K562 (cell line): ENCODE measurements around the gene ZFY. TPM values are rescaled to one million over a fixed set of nuclear protein-coding genes. Genes with fewer than 3 reads are reported as not detected.

Source experiments
- ATAC-seq: fragments of 200-7000 bp; cut with Tn5 transposase; 3 replicates; pipeline ENCODE4 v1.9.1; 2020; ENCODE audit warnings: moderate library complexity
- BruUV-seq: library from RNA; stranded (reverse); fragments of 400-500 nt; replicated peaks from 2 replicates; lab custom pipeline; 2021; lab: Mats Ljungman, UMichigan
- CTCF ChIA-PET: fragments of 300-600 bp; formaldehyde crosslinking; extraction: SDS; loops from one replicate; lab custom pipeline; 2021; ENCODE audit warnings: low intra/inter-chr PET ratio; lab: Yijun Ruan, JAX
- POLR2A ChIA-PET: fragments of 300-600, 350-650 bp; sonication (Branson Sonifier 250); formaldehyde crosslinking; extraction: SDS; loops from one replicate; lab custom pipeline; 2021; ENCODE audit warnings: antibody characterized with exemption, inconsistent platforms; lab: Yijun Ruan, JAX
- DNase-seq, 4 experiments: peaks; one replicate each; pipeline versions ENCODE4 v3.0.0 to v3.0.0-alpha.2; 2011 to 2018; ENCODE audit warnings: low spot score in 3 of 4, mixed read lengths in 3 of 4; ENCODE audit errors: extremely low read depth in 1 of 4
- FAIRE-seq: peaks from 2 replicates; lab custom pipeline; 2011; peaks lifted over from hg19 to GRCh38; lab: Jason Lieb, UNC
- H2AFZ ChIP-seq: 2 replicates; pipeline ENCODE4 v1.6.0; 2011; ENCODE audit warnings: low read depth, low read length, control low read depth, inconsistent platforms
- H3K27ac ChIP-seq: fragments of 200-600 bp; 3 replicates; pipeline ENCODE4 v1.8.0; 2011; ENCODE audit warnings: low read depth, mild to moderate bottlenecking, control low read depth, inconsistent platforms, low read length, moderate library complexity, mixed read lengths; ENCODE audit errors: extremely low read depth
- H3K27me3 ChIP-seq, 2 experiments: fragments of 300-600 bp in 1 of 2; 2 replicates in 1 of 2; 3 replicates in 1 of 2; pipeline versions ENCODE4 v1.6.0 to v1.8.0; 2011; ENCODE audit warnings: inconsistent platforms in 2 of 2, low read length in 2 of 2, mild to moderate bottlenecking in 1 of 2, mixed read lengths in 1 of 2, moderate library complexity in 1 of 2; ENCODE audit not compliant: control insufficient read depth in 2 of 2, insufficient read depth in 2 of 2
- H3K36me3 ChIP-seq: fragments of 300-600 bp; 3 replicates; pipeline ENCODE4 v1.8.0; 2011; ENCODE audit warnings: mild to moderate bottlenecking, low read length, inconsistent platforms; ENCODE audit not compliant: control insufficient read depth, insufficient read depth
- H3K4me1 ChIP-seq, 2 experiments: fragments of 200-600 bp in 1 of 2; replicated peaks in 1 of 2; 2 replicates in 1 of 2; 3 replicates in 1 of 2; pipeline versions ENCODE4 v1.5.1 to v1.8.0; 2011; ENCODE audit warnings: inconsistent platforms in 2 of 2, low read length in 2 of 2, mild to moderate bottlenecking in 1 of 2, mixed read lengths in 1 of 2, moderate library complexity in 1 of 2; ENCODE audit not compliant: control insufficient read depth in 2 of 2, insufficient read depth in 2 of 2
- H3K4me2 ChIP-seq: 2 replicates; pipeline ENCODE4 v1.6.1; 2011; ENCODE audit warnings: low read length, control low read depth, inconsistent platforms, mixed read lengths; ENCODE audit not compliant: insufficient read depth
- H3K4me3 ChIP-seq: fragments of 200-600 bp; sonication (generic), shearing (Covaris generic); 2 replicates; pipeline ENCODE4 v1.5.1; 2016; ENCODE audit warnings: control low read depth, inconsistent platforms
- H3K79me2 ChIP-seq: fragments of 200-600 bp; 3 replicates; pipeline ENCODE4 v1.8.0; 2011; ENCODE audit warnings: low read length, inconsistent platforms; ENCODE audit not compliant: control insufficient read depth, insufficient read depth
- H3K9ac ChIP-seq, 2 experiments: 2 replicates each; pipeline versions ENCODE4 v1.6.0 to v1.6.1; 2011; ENCODE audit warnings: low read depth in 2 of 2, low read length in 2 of 2, control low read depth in 1 of 2, inconsistent platforms in 1 of 2, mild to moderate bottlenecking in 1 of 2, mixed read lengths in 1 of 2; ENCODE audit not compliant: insufficient read depth in 1 of 2
- H3K9me1 ChIP-seq: one replicate; pipeline ENCODE4 v1.6.0; 2011; ENCODE audit warnings: inconsistent platforms, mild to moderate bottlenecking, low read length, moderate library complexity; ENCODE audit not compliant: control insufficient read depth, insufficient read depth
- H3K9me3 ChIP-seq: replicated peaks from 2 replicates; pipeline ENCODE4 v1.5.1; 2011; ENCODE audit warnings: low read depth, low read length, inconsistent platforms; ENCODE audit not compliant: control insufficient read depth, insufficient read depth
- H4K20me1 ChIP-seq: replicated peaks from 2 replicates; pipeline ENCODE4 v1.6.1; 2011; ENCODE audit warnings: low read length, inconsistent platforms, mixed read lengths; ENCODE audit not compliant: control insufficient read depth, insufficient read depth
- CBX8 ChIP-seq: fragments of 200-600 bp; sonication (generic); IDR thresholded peaks from 2 replicates; pipeline ENCODE4 v1.6.1; 2012; ENCODE audit warnings: borderline replicate concordance, mixed run types, low read depth, mild to moderate bottlenecking, moderate library complexity, mixed read lengths, low read length, control low read depth, inconsistent platforms; ENCODE audit not compliant: poor library complexity, severe bottlenecking; ENCODE audit errors: extremely low read depth
- CHD2 ChIP-seq: IDR thresholded peaks from 2 replicates; pipeline ENCODE4 v1.6.1; 2011; ENCODE audit warnings: low read depth, low read length
- ETV5 ChIP-seq: sonication (generic); formaldehyde crosslinking; IDR thresholded peaks from 2 replicates; pipeline ENCODE4 v1.4.0; 2020; ENCODE audit warnings: low read depth, mild to moderate bottlenecking, missing genetic modification reagents
- NFE2L1 ChIP-seq: fragments of 450-650 bp; IDR thresholded peaks from 2 replicates; pipeline ENCODE4 v1.6.1; 2016; ENCODE audit warnings: missing genetic modification characterization, low read depth, mild to moderate bottlenecking, missing compliant biosample characterization, moderate library complexity, borderline replicate concordance
- RBM25 ChIP-seq: fragments of 200-400 bp; formaldehyde crosslinking; IDR thresholded peaks from 2 replicates; pipeline ENCODE4 v1.6.1; 2018; ENCODE audit warnings: low read length, low read depth, moderate library complexity; ENCODE audit not compliant: severe bottlenecking
- TBP ChIP-seq: optimal IDR thresholded peaks from 2 replicates; pipeline ENCODE3; 2011; ENCODE audit warnings: low read depth, low read length, improper control_type of control experiment
- ZNF197 ChIP-seq: fragments of 200-800 bp; sonication (Bioruptor generic); IDR thresholded peaks from 2 replicates; pipeline ENCODE4 v1.6.1; 2016; ENCODE audit warnings: low read depth, missing genetic modification characterization, missing compliant biosample characterization
- ZNF282 ChIP-seq: sonication (generic); formaldehyde crosslinking; IDR thresholded peaks from 2 replicates; pipeline ENCODE4 v1.8.1; 2023; ENCODE audit warnings: missing genetic modification reagents
- ZNF436 ChIP-seq: fragments of 250-450, 450-650 bp; sonication (Bioruptor Pico); formaldehyde crosslinking; IDR thresholded peaks from 2 replicates; pipeline ENCODE4 v1.7.0; 2020; ENCODE audit warnings: mild to moderate bottlenecking
- ZNF79 ChIP-seq: fragments of 250-450 bp; sonication (Bioruptor Pico); IDR thresholded peaks from 2 replicates; pipeline ENCODE4 v1.4.0; 2020; ENCODE audit warnings: low read depth, mild to moderate bottlenecking, moderate library complexity
- whole genome bisulfite sequencing: fragments of 100-300 bp; shearing (Covaris generic); methylation state at CpG from one replicate; pipeline ENCODE4 v1.1.6; 2016; ENCODE audit warnings: low coverage, mixed read lengths; ENCODE audit not compliant: insufficient coverage; ENCODE audit errors: missing lambda C conversion rate; 5-methylcytosine and 5-hydroxymethylcytosine counted together
- in situ Hi-C: fragments of 300-500 bp; cut with MboI; formaldehyde crosslinking; loops from 4 replicates; pipeline ENCODE4 v1.15.0; 2018; ENCODE audit warnings: inconsistent platforms, mixed read lengths
- intact Hi-C: fragments of 100-400 bp; cut with micrococcal nuclease; formaldehyde crosslinking; loops from 2 replicates; pipeline ENCODE4 v1.14.2; 2022
- polyA plus RNA-seq, 8 experiments: library from polyadenylated mRNA; depleted of rRNA in 4 of 8; stranded (reverse) in 5 of 8; unstranded in 3 of 8; fragments of >200 nt; fragmentation: Nextera tagmentation in 2 of 8; fragmentation: Illumina TruSeq in 1 of 8; extraction: Ambion mirVana in 2 of 8; extraction: Trizol in 1 of 8; gene quantifications; 2 replicates each; pipeline versions ENCODE4 v1.2.1 to v1.2.3, GENCODE V29; 2011 to 2014; ENCODE audit warnings: inconsistent platforms in 1 of 8, missing spikeins in 1 of 8
- total RNA-seq, 7 experiments: library from RNA; depleted of rRNA in 6 of 7; stranded (reverse); fragments of >200 nt in 6 of 7; fragmentation: Illumina TruSeq in 2 of 7; extraction: Trizol in 2 of 7; gene quantifications; 2 replicates each; pipeline versions ENCODE4 v1.2.1 to v1.2.3, GENCODE V29; 2011 to 2021; ENCODE audit warnings: low replicate concordance in 1 of 7
- TF ChIP-seq, protein P1 (sequence below): fragments of 200-800 bp; sonication (Bioruptor generic); IDR thresholded peaks from 2 replicates; pipeline ENCODE4 v1.6.1; 2016; ENCODE audit warnings: missing genetic modification characterization, missing compliant biosample characterization
- TF ChIP-seq, protein P2 (sequence below), 3 experiments: fragments of 200-800 bp in 1 of 3; sonication (Bioruptor generic) in 1 of 3; sonication (generic) in 1 of 3; formaldehyde crosslinking in 1 of 3; IDR thresholded peaks; 2 replicates each; pipeline versions ENCODE4 v1.6.1 to v1.8.0; 2016 to 2022; ENCODE audit warnings: mild to moderate bottlenecking in 2 of 3, missing compliant biosample characterization in 2 of 3, missing genetic modification characterization in 2 of 3, missing genetic modification reagents in 1 of 3
- TF ChIP-seq, protein P3 (sequence below): sonication (generic); formaldehyde crosslinking; IDR thresholded peaks from 2 replicates; pipeline ENCODE4 v1.8.1; 2023; ENCODE audit warnings: mild to moderate bottlenecking, missing genetic modification reagents, moderate library complexity

ZFY gene
- total and polyA plus RNA-seq, 9 of the 15 experiments (the other 6 are each of a cell fraction or from before 2014, with no cell fraction given), result not detected

DNA sequence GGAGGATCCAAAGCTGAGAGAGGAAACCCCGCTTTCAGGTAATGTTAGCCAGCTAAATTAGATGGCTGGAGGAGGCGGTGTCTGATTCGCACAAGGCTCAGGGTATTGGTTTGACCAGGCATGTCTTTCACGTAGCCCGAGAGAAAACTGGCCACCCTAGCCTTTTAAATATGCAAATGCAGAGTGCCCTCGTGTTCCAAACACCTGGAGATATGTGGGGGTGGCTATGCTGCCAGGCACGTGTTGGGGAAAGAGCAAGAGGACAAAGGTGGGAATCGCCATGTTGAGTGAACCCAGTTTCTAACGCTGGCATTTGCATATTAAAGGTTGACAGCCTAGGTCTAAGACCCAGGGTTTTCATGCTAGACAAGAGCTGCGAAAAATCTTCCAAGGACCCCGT lies 84.4 kb downstream of the ZFY start:
- no peaks in the 10 kb centered on the region for H3K79me2 ChIP-seq
- H3K4me2 ChIP-seq, result no peak overlapping the region
- ChIA-PET CTCF (no interaction called here), POLR2A (no interaction called here)
- TF ChIP-seq CHD2 (no peak), RBM25 (no peak), CBX8 (no peak), ZNF282 (CRISPR knock-in tag) (no peak), NFE2L1 (tag) (no peak), TBP (no peak), ZNF436 (CRISPR knock-in tag) (no peak), ETV5 (CRISPR knock-in tag) (no peak), ZNF79 (no peak), ZNF197 (CRISPR knock-in tag) (no peak)
- TF ChIP-seq, protein P1, sequence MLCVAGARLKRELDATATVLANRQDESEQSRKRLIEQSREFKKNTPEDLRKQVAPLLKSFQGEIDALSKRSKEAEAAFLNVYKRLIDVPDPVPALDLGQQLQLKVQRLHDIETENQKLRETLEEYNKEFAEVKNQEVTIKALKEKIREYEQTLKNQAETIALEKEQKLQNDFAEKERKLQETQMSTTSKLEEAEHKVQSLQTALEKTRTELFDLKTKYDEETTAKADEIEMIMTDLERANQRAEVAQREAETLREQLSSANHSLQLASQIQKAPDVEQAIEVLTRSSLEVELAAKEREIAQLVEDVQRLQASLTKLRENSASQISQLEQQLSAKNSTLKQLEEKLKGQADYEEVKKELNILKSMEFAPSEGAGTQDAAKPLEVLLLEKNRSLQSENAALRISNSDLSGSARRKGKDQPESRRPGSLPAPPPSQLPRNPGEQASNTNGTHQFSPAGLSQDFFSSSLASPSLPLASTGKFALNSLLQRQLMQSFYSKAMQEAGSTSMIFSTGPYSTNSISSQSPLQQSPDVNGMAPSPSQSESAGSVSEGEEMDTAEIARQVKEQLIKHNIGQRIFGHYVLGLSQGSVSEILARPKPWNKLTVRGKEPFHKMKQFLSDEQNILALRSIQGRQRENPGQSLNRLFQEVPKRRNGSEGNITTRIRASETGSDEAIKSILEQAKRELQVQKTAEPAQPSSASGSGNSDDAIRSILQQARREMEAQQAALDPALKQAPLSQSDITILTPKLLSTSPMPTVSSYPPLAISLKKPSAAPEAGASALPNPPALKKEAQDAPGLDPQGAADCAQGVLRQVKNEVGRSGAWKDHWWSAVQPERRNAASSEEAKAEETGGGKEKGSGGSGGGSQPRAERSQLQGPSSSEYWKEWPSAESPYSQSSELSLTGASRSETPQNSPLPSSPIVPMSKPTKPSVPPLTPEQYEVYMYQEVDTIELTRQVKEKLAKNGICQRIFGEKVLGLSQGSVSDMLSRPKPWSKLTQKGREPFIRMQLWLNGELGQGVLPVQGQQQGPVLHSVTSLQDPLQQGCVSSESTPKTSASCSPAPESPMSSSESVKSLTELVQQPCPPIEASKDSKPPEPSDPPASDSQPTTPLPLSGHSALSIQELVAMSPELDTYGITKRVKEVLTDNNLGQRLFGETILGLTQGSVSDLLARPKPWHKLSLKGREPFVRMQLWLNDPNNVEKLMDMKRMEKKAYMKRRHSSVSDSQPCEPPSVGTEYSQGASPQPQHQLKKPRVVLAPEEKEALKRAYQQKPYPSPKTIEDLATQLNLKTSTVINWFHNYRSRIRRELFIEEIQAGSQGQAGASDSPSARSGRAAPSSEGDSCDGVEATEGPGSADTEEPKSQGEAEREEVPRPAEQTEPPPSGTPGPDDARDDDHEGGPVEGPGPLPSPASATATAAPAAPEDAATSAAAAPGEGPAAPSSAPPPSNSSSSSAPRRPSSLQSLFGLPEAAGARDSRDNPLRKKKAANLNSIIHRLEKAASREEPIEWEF, result no peak
- TF ChIP-seq, protein P2, sequence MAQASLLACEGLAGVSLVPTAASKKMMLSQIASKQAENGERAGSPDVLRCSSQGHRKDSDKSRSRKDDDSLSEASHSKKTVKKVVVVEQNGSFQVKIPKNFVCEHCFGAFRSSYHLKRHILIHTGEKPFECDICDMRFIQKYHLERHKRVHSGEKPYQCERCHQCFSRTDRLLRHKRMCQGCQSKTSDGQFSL (CRISPR knock-in tag; IDR thresholded peaks at IDR 0.05), result no peak
- TF ChIP-seq, protein P2 (tag; IDR thresholded peaks at IDR 0.05), result no peak
- TF ChIP-seq, protein P3, sequence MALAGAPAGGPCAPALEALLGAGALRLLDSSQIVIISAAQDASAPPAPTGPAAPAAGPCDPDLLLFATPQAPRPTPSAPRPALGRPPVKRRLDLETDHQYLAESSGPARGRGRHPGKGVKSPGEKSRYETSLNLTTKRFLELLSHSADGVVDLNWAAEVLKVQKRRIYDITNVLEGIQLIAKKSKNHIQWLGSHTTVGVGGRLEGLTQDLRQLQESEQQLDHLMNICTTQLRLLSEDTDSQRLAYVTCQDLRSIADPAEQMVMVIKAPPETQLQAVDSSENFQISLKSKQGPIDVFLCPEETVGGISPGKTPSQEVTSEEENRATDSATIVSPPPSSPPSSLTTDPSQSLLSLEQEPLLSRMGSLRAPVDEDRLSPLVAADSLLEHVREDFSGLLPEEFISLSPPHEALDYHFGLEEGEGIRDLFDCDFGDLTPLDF (CRISPR knock-in tag), result no peak
- no CpG with 5 or more reads among the region's 11 CpGs for WGBS
- no peaks in the 10 kb centered on the region for H4K20me1 ChIP-seq
- H3K4me3 ChIP-seq, result no peak overlapping the region
- H3K36me3 ChIP-seq, result no peaks in the 10 kb centered on the region
- FAIRE-seq, result no peak
- intact Hi-C loops (no loop called here), in situ Hi-C loops (no loop called here)
- no TSS peak for BruUV-seq
- no peak overlapping the region for H3K9ac ChIP-seq
- H3K9me1 ChIP-seq, result no peaks in the 10 kb centered on the region
- no peak for DNase-seq
- no peak for ATAC-seq
- H3K9me3 ChIP-seq, result no peaks in the 10 kb centered on the region
- H2AFZ ChIP-seq, result no peak overlapping the region
- no peaks in the 10 kb centered on the region for H3K27me3 ChIP-seq
- H3K27ac ChIP-seq, result no peak overlapping the region
- no peaks in the 10 kb centered on the region for H3K4me1 ChIP-seq
